Glomerular endothelial cell (primary cell): ENCODE data around the gene DMXL2. TPM values are rescaled to one million over a fixed set of nuclear protein-coding genes. Genes with fewer than 3 reads are reported as not detected.
"Not testable (repeated sequence)": the region's sequence is repeated elsewhere in the genome, so short reads cannot be mapped to it uniquely, and the experiment has no call there.

Experiments used
- DNase-seq: peaks from one replicate; pipeline ENCODE4 v3.0.0-alpha.2; 2011; ENCODE audit warnings: low read depth, low spot score; ENCODE audit errors: extremely low read depth
- total RNA-seq: library from RNA; depleted of rRNA; stranded (reverse); fragments of >200 nt; gene quantifications from 2 replicates; pipeline ENCODE4 v1.2.3, GENCODE V29; 2015

The DMXL2 gene
- total RNA-seq, 1 donor from 2014 or later = 17.6 TPM

DNA sequence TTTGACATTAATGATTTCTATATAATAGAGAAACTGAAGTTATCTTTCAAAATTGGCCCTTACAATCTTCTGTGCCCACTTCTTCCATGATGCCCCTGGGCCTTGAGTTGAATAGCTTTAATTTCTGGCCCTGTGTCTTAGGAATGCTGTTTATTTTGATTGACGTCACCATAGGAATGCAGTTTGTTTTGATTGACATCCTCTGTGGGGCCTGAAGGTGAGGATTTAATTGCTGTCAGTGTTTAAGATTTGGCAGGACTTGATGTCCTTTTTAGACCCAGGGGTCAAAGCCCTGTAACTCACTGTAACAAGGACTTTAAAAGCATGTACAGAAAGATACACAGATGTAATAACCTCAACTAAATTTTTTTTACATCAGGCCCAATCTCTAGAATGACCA, 197.8 kb downstream of the DMXL2 start:
- no peak for DNase-seq

DNA sequence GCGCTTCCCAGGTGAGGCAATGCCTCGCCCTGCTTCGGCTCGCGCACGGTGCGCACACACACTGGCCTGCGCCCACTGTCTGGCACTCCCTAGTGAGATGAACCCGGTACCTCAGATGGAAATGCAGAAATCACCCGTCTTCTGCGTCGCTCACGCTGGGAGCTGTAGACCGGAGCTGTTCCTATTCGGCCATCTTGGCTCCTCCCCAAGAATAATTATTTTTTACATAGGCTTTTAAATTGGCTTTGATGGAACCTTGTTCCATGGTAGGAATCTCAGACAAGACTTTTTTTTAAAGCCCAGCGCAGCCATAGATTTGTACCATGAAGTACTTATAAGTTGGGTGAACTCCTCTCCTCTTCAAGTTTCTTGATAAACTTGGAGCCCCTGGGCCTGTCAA, 199.5 kb downstream of the DMXL2 start:
- not testable (repeated sequence) for DNase-seq

DNA sequence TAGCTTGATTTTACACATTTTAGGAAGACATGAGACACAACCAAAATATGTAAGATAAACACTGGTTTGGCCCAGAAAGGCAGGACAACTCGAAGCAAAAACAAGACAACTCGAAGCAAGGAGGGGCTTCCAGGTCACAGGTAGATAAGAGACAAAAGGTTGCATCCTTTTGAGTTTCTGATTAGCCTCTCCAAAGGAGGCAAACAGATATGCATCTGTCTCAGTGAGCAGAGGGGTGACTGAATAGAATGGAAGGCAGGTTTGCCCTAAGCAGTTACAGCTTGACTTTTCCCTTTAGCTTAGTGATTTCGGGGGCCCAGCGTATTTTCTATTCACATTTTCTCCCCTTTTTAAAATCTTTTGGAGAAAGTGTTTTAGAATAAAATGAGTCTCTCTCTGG, 206.4 kb downstream of the DMXL2 start:
- no peak for DNase-seq

- no peak for DNase-seq
These were observed 208.2 kb downstream of the DMXL2 start for GRCh38 chr15:51414256-51414860.

DNA sequence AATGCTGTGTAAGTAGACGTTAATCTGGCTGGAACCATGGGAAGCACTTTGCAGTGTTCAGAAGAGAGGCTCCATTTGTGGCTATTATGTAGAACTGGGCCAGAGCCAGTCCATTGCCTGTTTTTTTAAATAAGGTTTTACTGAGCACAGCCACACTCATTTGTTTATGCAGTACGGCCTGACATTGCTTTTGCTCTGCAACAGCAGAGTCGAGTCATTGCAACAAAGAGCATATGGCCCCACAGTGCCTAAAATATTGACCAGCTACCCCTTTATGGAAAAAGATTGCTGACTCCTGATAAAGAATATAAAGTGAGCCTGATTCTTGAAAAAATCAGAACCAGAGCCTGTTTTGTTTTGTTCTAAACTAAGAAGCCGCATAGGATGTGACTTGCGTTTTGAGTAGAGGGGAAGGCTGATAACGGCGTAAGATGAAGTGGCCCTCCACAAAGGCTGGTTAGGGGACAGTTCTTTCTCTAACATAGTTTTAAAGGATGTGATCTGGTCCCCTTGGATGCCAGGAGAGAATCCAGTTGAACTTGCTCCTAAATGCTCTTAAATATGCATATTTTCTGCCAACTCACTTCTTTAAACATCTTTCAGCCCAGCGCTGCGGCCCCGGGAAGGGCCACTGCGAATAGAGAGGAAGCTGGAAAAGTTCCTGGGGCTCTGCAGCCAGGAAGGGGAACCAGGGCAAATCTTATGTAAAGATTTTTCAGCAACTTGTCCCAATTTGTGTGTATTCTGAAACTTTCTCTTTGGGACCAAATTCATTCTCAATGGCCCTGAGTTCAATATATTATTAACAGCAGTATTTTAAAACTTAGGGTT, 216.7 kb downstream of the DMXL2 start:
- no peak for DNase-seq

GRCh38 chr15:51403946-51404695, 218.4 kb downstream of the DMXL2 start:
- DNase-seq = no peak

DNA sequence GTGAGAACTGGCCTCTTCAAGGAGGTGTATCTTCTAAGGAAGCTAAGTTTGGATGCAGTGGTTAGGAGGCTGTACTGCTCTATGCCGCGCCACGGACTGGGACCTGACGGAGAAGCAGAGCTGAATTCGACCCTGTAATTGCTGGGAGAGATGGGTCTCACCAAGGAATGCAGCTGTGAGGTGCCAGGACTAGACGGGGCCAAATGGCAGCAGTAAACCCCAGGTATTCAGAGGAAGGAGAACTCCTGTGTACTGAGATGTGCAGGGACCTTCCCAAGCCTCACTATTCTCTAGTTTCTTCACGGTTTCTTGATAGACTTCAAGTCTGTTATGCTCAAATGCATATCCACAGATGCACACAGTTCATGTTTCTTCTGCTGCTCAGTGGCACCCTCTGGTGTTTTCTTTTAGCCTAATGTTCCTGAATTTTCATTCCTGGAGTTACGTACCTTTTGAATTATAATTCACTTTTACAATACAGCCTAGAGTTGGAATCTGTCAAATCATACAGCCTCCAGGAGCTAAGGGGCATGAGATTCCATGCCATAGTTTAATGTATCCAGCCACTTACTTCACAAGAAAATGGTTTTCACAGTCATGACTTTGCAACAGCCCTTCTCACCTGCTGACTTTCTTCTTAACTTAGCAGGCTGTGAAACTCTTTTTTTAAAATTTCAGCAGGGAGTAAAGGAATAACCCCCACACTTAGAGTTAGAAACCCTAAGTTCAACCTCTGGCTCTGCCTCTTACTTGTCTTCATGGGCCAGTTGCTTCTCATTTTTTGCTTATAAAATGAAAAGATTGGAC, 219.3 kb downstream of the DMXL2 start:
- DNase-seq = peak; percentile 42

GRCh38 chr15:51401872-51402517, 220.6 kb downstream of the DMXL2 start:
- DNase-seq = no peak

DNA sequence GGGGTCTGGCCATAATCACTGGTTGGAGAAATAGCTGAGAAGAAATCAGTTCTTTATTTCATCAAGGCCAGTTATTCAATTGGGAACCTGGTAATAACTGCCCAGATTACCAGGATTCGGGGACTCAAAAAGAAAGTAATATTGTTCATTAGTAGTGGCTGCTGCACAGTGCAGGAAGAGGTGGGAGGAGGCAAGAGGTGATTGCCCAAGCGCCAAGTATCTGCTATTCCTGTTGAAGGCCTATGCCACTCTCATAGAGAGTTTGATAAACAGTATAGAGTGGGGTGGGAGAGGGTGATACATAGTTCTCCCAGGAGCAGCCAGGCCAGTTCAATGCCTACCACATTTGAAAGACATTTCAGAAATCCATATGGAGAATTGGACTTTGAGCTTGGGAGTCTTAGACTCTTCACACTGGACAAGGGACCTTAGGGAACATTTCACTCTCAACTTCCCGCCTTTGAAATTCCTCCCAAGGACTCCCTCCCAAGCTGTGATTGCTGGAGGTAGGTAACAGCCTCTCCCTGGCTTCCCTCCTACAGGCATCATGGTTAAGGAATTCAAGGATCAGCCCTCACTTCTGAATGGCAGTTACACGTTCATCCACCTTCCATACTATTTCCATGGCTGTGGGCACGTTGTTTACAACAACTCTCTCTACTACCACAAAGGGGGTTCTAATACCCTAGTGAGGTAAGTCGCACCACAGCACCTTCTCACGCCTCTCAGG, 221.4 kb downstream of the DMXL2 start:
- DNase-seq = no peak

- no peak for DNase-seq
These were observed 223.9 kb downstream of the DMXL2 start for GRCh38 chr15:51398626-51399025.

Other genes starting within 250 kb of the DMXL2 start
- 0.05 TPM in 1 of 2 replicates, not detected in the other for gene SCG3, start 58.7 kb upstream of the DMXL2 start, total RNA-seq
- gene LYSMD2, start 114.9 kb upstream of the DMXL2 start, total RNA-seq = 11.4 and 17.1 TPM in 2 replicates
- gene TMOD2, start 128.8 kb upstream of the DMXL2 start, total RNA-seq = 11.4 and 13.5 TPM in 2 replicates
- 37.8 and 60.4 TPM in 2 replicates for gene TMOD3, start 206.9 kb upstream of the DMXL2 start, total RNA-seq